ENCODE measurements around the gene TRAF7.
A peak's percentile ranks its signal among the peaks of the same experiment; 100 is the strongest.
"Not testable (repeated sequence)": the region's sequence is repeated elsewhere in the genome, so short reads cannot be mapped to it uniquely, and the experiment has no call there.

DNA sequence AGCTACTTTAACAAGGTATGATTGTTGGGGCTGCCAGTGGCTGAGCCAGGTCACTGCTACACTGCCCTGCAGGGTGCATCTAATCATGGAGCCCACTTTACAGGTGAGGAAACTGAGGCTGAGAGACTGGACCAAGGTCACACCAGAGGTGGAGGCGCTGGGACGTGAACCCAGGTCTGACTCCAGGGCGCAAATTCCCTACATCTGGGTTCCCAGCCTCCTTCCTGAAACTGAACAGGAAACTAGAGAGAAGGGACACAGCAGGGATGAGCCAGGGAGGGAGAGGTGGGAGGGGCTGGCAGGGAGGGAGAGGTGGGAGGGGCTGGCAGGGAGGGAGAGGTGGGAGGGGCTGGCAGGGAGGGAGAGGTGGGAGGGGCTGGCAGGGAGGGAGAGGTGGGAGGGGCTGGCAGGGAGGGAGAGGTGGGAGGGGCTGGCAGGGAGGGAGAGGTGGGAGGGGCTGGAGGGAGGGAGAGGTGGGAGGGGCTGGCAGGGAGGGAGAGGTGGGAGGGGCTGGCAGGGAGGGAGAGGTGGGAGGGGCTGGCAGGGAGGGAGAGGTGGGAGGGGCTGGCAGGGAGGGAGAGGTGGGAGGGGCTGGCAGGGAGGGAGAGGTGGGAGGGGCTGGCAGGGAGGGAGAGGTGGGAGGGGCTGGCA lies 27.8 kb upstream of the TRAF7 start:
- TF ChIP-seq, protein P1, sequence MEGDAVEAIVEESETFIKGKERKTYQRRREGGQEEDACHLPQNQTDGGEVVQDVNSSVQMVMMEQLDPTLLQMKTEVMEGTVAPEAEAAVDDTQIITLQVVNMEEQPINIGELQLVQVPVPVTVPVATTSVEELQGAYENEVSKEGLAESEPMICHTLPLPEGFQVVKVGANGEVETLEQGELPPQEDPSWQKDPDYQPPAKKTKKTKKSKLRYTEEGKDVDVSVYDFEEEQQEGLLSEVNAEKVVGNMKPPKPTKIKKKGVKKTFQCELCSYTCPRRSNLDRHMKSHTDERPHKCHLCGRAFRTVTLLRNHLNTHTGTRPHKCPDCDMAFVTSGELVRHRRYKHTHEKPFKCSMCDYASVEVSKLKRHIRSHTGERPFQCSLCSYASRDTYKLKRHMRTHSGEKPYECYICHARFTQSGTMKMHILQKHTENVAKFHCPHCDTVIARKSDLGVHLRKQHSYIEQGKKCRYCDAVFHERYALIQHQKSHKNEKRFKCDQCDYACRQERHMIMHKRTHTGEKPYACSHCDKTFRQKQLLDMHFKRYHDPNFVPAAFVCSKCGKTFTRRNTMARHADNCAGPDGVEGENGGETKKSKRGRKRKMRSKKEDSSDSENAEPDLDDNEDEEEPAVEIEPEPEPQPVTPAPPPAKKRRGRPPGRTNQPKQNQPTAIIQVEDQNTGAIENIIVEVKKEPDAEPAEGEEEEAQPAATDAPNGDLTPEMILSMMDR (IDR thresholded peaks at IDR 0.05) = not testable (repeated sequence)
- TF ChIP-seq EP300 (IDR thresholded peaks at IDR 0.05) = not testable (repeated sequence)
- TF ChIP-seq POLR2A (IDR thresholded peaks at IDR 0.05) (peak; percentile 19), POLR2AphosphoS5 (IDR thresholded peaks at IDR 0.05) (peak; percentile 64)
